ENCODE data around the gene PLEKHG2.
"Not testable (repeated sequence)": the region's sequence is repeated elsewhere in the genome, so short reads cannot be mapped to it uniquely, and the experiment has no call there.

Gene PLEKHG2

GRCh38 chr19:39449116-39449797 is 36.8 kb downstream of the PLEKHG2 start:
- H3K4me1 ChIP-seq (ENCODE audit: control insufficient read depth, low read depth, low read length) = peaks cover 4% of the 10 kb centered on the region
- H3K27me3 ChIP-seq (ENCODE audit: control insufficient read depth, insufficient read depth, low read length) = no peaks in the 10 kb centered on the region
- no peaks in the 10 kb centered on the region for H3K9me3 ChIP-seq (ENCODE audit: control insufficient read depth, low read depth, low read length)
- no peak overlapping the region for H3K9ac ChIP-seq (ENCODE audit: low read length)
- no peak overlapping the region for H3K27ac ChIP-seq (ENCODE audit: low read length)
- peaks cover 13% of the 10 kb centered on the region for H3K36me3 ChIP-seq (ENCODE audit: control insufficient read depth, low read depth, low read length)
- no peak overlapping the region for H3K4me3 ChIP-seq (ENCODE audit: low read length)

GRCh38 chr19:39451257-39451656 is 38.8 kb downstream of the PLEKHG2 start:
- H3K9me3 ChIP-seq (ENCODE audit: control insufficient read depth, low read depth, low read length); H3K9ac ChIP-seq (ENCODE audit: low read length); H3K4me3 ChIP-seq (ENCODE audit: low read length); H3K4me1 ChIP-seq (ENCODE audit: control insufficient read depth, low read depth, low read length); H3K27me3 ChIP-seq (ENCODE audit: control insufficient read depth, insufficient read depth, low read length); H3K27ac ChIP-seq (ENCODE audit: low read length): not testable (repeated sequence)
- H3K36me3 ChIP-seq (ENCODE audit: control insufficient read depth, low read depth, low read length) = peaks cover 20% of the 10 kb centered on the region

GRCh38 chr19:39463403-39463802 is 50.9 kb downstream of the PLEKHG2 start:
- no peak overlapping the region for H3K9ac ChIP-seq (ENCODE audit: low read length)
- no peaks in the 10 kb centered on the region for H3K4me1 ChIP-seq (ENCODE audit: control insufficient read depth, low read depth, low read length)
- no peak overlapping the region for H3K4me3 ChIP-seq (ENCODE audit: low read length)
- H3K36me3 ChIP-seq (ENCODE audit: control insufficient read depth, low read depth, low read length) = peaks cover 67% of the 10 kb centered on the region
- H3K27ac ChIP-seq (ENCODE audit: low read length) = no peak overlapping the region
- H3K9me3 ChIP-seq (ENCODE audit: control insufficient read depth, low read depth, low read length) = no peaks in the 10 kb centered on the region
- no peaks in the 10 kb centered on the region for H3K27me3 ChIP-seq (ENCODE audit: control insufficient read depth, insufficient read depth, low read length)

- Histone ChIP-seq H3K9me3 (ENCODE audit: control insufficient read depth, low read depth, low read length) (no peaks in the 10 kb centered on the region), H3K9ac (ENCODE audit: low read length) (no peak overlapping the region), H3K27ac (ENCODE audit: low read length) (no peak overlapping the region), H3K4me3 (ENCODE audit: low read length) (no peak overlapping the region), H3K36me3 (ENCODE audit: control insufficient read depth, low read depth, low read length) (peaks cover 68% of the 10 kb centered on the region), H3K27me3 (ENCODE audit: control insufficient read depth, insufficient read depth, low read length) (no peaks in the 10 kb centered on the region), H3K4me1 (ENCODE audit: control insufficient read depth, low read depth, low read length) (no peaks in the 10 kb centered on the region)
These were observed 53.7 kb downstream of the PLEKHG2 start for GRCh38 chr19:39465956-39466747.

- Histone ChIP-seq H3K27ac (ENCODE audit: low read length) (no peak overlapping the region), H3K4me1 (ENCODE audit: control insufficient read depth, low read depth, low read length) (no peaks in the 10 kb centered on the region), H3K27me3 (ENCODE audit: control insufficient read depth, insufficient read depth, low read length) (no peaks in the 10 kb centered on the region)
These were observed 55.5 kb downstream of the PLEKHG2 start for GRCh38 chr19:39467941-39468340.

GRCh38 chr19:39469036-39469435 is 56.6 kb downstream of the PLEKHG2 start:
- no peak overlapping the region for H3K4me3 ChIP-seq (ENCODE audit: low read length)
- H3K27ac ChIP-seq (ENCODE audit: low read length) = no peak overlapping the region
- H3K9me3 ChIP-seq (ENCODE audit: control insufficient read depth, low read depth, low read length) = no peaks in the 10 kb centered on the region
- H3K36me3 ChIP-seq (ENCODE audit: control insufficient read depth, low read depth, low read length) = peaks cover 85% of the 10 kb centered on the region
- no peaks in the 10 kb centered on the region for H3K4me1 ChIP-seq (ENCODE audit: control insufficient read depth, low read depth, low read length)
- H3K9ac ChIP-seq (ENCODE audit: low read length) = no peak overlapping the region
- H3K27me3 ChIP-seq (ENCODE audit: control insufficient read depth, insufficient read depth, low read length) = no peaks in the 10 kb centered on the region

More at GRCh38 chr19:39467941-39468340, 55.5 kb downstream of the PLEKHG2 start:
- Histone ChIP-seq H3K36me3 (ENCODE audit: control insufficient read depth, low read depth, low read length) (peaks cover 77% of the 10 kb centered on the region), H3K9me3 (ENCODE audit: control insufficient read depth, low read depth, low read length) (no peaks in the 10 kb centered on the region), H3K4me3 (ENCODE audit: low read length) (no peak overlapping the region), H3K9ac (ENCODE audit: low read length) (no peak overlapping the region)

GRCh38 chr19:39469567-39469966 is 57.1 kb downstream of the PLEKHG2 start:
- Histone ChIP-seq H3K36me3 (ENCODE audit: control insufficient read depth, low read depth, low read length) (peaks cover 86% of the 10 kb centered on the region), H3K9ac (ENCODE audit: low read length) (no peak overlapping the region), H3K4me3 (ENCODE audit: low read length) (no peak overlapping the region), H3K27me3 (ENCODE audit: control insufficient read depth, insufficient read depth, low read length) (no peaks in the 10 kb centered on the region), H3K4me1 (ENCODE audit: control insufficient read depth, low read depth, low read length) (no peaks in the 10 kb centered on the region), H3K9me3 (ENCODE audit: control insufficient read depth, low read depth, low read length) (no peaks in the 10 kb centered on the region), H3K27ac (ENCODE audit: low read length) (no peak overlapping the region)

- Histone ChIP-seq H3K9ac (ENCODE audit: low read length) (no peak overlapping the region), H3K36me3 (ENCODE audit: control insufficient read depth, low read depth, low read length) (peaks cover 78% of the 10 kb centered on the region), H3K4me1 (ENCODE audit: control insufficient read depth, low read depth, low read length) (no peaks in the 10 kb centered on the region), H3K27me3 (ENCODE audit: control insufficient read depth, insufficient read depth, low read length) (no peaks in the 10 kb centered on the region), H3K27ac (ENCODE audit: low read length) (no peak overlapping the region), H3K4me3 (ENCODE audit: low read length) (no peak overlapping the region), H3K9me3 (ENCODE audit: control insufficient read depth, low read depth, low read length) (no peaks in the 10 kb centered on the region)
These were observed 58.4 kb downstream of the PLEKHG2 start for GRCh38 chr19:39470724-39471339.

GRCh38 chr19:39471756-39472536 is 59.5 kb downstream of the PLEKHG2 start:
- Histone ChIP-seq H3K9ac (ENCODE audit: low read length) (no peak overlapping the region), H3K36me3 (ENCODE audit: control insufficient read depth, low read depth, low read length) (peaks cover 78% of the 10 kb centered on the region), H3K9me3 (ENCODE audit: control insufficient read depth, low read depth, low read length) (no peaks in the 10 kb centered on the region), H3K27ac (ENCODE audit: low read length) (no peak overlapping the region), H3K4me3 (ENCODE audit: low read length) (no peak overlapping the region), H3K27me3 (ENCODE audit: control insufficient read depth, insufficient read depth, low read length) (no peaks in the 10 kb centered on the region), H3K4me1 (ENCODE audit: control insufficient read depth, low read depth, low read length) (no peaks in the 10 kb centered on the region)

GRCh38 chr19:39472746-39473442 is 60.4 kb downstream of the PLEKHG2 start:
- H3K4me3 ChIP-seq (ENCODE audit: low read length) = no peak overlapping the region
- no peak overlapping the region for H3K27ac ChIP-seq (ENCODE audit: low read length)
- peaks cover 71% of the 10 kb centered on the region for H3K36me3 ChIP-seq (ENCODE audit: control insufficient read depth, low read depth, low read length)
- H3K4me1 ChIP-seq (ENCODE audit: control insufficient read depth, low read depth, low read length) = no peaks in the 10 kb centered on the region
- no peaks in the 10 kb centered on the region for H3K9me3 ChIP-seq (ENCODE audit: control insufficient read depth, low read depth, low read length)
- no peak overlapping the region for H3K9ac ChIP-seq (ENCODE audit: low read length)
- no peaks in the 10 kb centered on the region for H3K27me3 ChIP-seq (ENCODE audit: control insufficient read depth, insufficient read depth, low read length)
